ENCODE results near the gene DOLPP1. TPM values are rescaled to one million over a fixed set of nuclear protein-coding genes. Genes with fewer than 3 reads are reported as not detected.

The DOLPP1 gene
- total RNA-seq, 1 experiment from 2014 or later, result 13.4 TPM

DNA sequence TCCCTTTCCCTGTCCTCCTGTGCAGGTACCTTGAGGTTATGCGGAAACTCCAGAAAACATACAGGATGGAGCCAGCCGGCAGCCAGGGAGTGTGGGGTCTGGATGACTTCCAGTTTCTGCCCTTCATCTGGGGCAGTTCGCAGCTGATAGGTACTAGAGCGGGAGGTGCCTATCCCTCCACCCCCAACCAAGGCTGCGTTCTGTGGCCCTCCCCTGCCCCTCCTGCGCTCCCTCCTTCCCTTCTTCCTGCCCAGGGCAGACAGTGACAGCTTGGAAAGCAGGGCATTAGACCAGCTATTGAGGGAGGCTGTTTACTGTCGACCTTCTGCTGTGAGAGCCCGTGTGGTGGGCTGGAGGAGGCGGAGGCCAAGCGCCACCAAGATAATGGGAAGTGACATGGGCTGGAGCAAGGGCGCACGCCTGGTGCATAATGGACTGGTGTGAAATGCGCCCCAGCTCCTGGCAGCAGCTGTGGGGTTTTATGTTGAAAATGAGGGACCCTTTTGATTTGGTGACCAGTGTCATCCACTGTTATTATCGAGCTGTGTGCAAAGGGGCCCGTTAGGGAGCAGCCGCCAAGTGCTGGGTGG lies 55.6 kb downstream of the DOLPP1 start:
- no peak for DNase-seq (ENCODE audit: extremely low read depth, low read depth)

DNA sequence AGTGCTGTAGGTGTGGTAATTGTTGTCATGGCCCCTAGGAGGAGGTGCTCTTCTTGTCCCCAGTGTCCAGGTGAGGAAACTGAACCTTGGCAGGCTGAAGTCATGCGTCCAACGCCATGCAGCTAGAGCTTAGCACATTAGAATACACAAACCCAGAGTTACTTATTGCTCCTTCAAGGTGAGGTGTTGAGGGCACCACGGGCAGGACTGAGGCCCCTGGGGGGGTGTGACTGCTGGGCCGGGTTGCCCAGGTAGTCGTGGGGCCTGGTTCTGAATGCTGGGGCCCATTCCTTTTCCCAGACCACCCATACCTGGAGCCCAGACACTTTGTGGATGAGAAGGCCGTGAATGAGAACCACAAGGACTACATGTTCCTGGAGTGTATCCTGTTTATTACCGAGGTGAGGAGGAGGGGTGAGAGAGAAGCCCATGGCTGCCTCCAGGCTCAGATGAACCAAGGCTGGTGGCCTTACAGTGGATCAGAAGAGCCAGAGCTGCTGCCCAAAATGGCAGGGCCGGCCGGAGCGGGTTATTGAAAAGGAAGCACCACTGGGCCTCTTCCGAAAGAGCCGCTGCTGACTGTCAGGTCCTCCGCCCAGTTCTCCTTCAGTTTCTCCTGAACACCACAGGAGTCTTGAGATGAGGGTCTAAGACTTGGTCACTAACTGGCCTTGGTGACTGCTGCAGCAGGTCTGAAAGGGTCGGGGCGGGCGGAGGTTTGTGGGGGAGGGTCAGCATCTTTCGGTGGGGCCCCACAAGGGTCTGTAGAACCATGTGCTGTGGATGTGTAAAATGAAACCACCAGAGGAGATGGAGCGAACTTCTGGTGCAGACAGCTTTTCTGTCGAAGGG lies 56.6 kb downstream of the DOLPP1 start:
- no peak for DNase-seq (ENCODE audit: extremely low read depth, low read depth)

DNA sequence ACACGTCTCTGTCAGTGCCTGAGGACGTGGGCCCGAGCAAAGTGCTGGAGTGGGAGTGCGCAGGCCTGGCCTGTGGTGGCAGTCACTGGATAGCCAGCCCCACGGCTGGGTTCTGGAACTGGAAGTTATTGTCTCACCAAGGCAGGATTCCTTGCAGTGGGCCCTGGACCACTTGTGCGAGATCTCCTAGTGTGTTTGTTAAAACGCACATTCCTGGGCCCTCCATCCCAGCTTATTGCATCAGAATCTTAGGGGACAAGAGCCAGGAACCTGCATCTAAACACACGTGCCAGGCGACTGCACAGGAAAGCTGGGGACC lies 57.2 kb downstream of the DOLPP1 start:
- DNase-seq (ENCODE audit: extremely low read depth, low read depth), result no peak

DNA sequence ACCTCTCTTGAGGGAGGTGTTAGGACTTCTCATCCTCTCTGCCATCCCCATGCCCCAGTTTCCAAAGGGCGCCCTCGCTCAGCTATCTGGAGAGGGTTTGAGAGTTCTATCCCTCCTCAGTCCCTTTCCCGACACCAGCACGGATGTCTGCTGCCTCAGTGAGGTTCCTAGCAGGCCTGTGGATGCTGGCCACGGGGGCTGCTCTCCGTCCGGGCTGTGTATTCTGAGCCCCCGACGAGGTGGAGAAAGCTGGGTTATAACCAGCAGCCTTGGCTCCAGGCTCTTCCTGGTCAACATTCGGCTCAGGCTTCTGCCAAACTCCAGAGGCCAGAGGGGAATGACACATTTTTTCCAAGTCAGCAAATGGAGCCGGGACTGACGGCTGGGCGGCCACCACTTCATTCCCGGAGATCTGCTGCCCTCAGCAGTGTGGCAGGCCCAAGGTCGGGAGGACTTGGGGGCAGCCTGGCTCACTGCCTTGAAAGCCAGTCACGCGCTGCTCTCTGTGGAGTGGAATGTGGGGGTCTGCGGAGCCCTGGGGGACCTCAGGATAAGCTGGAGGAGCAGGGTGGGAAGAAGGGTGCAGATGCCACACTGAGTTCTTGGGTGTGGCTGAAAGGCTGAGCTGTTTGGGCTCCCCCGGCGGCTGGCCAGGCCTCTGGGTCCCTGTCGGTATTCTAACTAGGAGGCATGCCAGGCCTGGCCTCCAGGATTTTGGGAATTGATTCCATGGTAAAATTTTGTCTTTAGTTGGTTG lies 57.7 kb downstream of the DOLPP1 start:
- peak; percentile 13 for DNase-seq (ENCODE audit: extremely low read depth, low read depth)

DNA sequence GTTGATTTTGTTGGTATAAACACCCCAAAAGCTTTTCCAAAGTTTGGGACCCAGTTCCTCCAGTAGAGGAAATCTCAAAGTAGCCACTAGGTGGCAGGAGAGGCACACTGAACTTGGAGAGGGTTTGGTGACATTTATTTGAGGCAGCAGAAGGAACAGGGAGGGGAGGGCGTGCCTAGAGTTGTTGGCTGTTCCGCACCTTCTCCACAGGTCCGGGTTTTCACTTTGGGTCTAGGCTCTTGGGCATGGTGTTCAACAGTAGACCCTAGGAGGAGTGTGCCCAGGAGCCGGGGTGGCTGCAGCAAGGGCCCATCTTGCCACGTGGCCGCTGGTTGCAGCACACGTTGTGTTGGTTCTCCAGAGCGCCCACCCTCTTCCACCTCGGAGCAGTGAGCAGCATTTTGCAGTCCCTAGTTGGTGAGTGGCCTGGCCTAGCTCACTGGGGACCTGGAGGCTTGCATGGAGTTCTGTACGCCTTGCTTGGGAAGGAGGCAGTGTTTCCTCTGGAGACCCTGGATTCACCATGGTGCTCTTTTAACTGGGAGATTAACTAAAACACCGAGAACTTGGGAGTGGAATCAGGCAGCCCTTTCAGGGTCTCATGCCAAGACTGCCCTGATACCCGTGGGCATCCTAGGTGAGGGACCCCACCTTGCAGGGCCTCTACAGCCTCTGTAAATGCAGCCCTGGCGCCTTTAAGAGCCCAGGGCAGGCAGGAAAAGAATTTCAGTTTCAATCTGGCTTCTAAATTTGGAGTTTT lies 58.5 kb downstream of the DOLPP1 start:
- DNase-seq (ENCODE audit: extremely low read depth, low read depth), result peak; percentile 88

DNA sequence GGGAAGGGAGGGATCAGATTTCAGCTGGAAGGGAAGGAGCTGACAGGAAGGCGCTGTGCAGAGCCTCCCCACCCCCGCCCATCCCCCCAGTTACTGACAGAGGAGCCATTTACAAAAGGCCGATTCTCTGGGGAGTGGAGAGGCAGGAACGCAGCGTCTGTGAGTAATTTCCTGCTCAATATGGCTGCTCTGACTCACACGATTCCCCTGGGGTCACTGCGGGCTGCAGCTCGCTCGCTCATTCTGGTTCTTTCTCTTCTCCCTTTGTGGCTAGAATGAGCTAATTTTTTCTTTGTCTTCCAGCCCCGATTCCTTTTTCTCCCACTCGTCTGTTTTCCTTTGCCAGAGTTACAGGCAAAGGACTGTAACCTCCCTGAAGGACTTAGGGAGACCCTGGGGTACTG lies 59.1 kb downstream of the DOLPP1 start:
- DNase-seq (ENCODE audit: extremely low read depth, low read depth), result peak; percentile 99

Other genes starting within 250 kb of the DOLPP1 start
- gene KYAT1, start 199.2 kb upstream of the DOLPP1 start, total RNA-seq (2014; rRNA removed; shearing (Covaris generic)), result 11.7 and 11.8 TPM in 2 replicates
- gene LRRC8A, start 199.0 kb upstream of the DOLPP1 start, total RNA-seq (2014; rRNA removed; shearing (Covaris generic)), result 21.7 and 22.2 TPM in 2 replicates
- not detected in 2 replicates for gene PHYHD1, start 160.1 kb upstream of the DOLPP1 start, total RNA-seq (2014; rRNA removed; shearing (Covaris generic))
- gene DOLK, start 133.5 kb upstream of the DOLPP1 start, total RNA-seq (2014; rRNA removed; shearing (Covaris generic)), result 18.3 and 20.6 TPM in 2 replicates
- 42.5 and 47.7 TPM in 2 replicates for gene NUP188, start 133.4 kb upstream of the DOLPP1 start, total RNA-seq (2014; rRNA removed; shearing (Covaris generic))
- gene SH3GLB2, start 52.8 kb upstream of the DOLPP1 start, total RNA-seq (2014; rRNA removed; shearing (Covaris generic)), result 26.9 and 28.9 TPM in 2 replicates
- 10.2 and 15.6 TPM in 2 replicates for gene MIGA2, start 44.5 kb upstream of the DOLPP1 start, total RNA-seq (2014; rRNA removed; shearing (Covaris generic))
- 27.2 and 32.5 TPM in 2 replicates for gene CRAT, start 29.7 kb downstream of the DOLPP1 start, total RNA-seq (2014; rRNA removed; shearing (Covaris generic))
- 82.9 and 88.2 TPM in 2 replicates for gene PTPA, start 30.3 kb downstream of the DOLPP1 start, total RNA-seq (2014; rRNA removed; shearing (Covaris generic))
- 31.1 and 40.5 TPM in 2 replicates for gene IER5L, start 97.2 kb downstream of the DOLPP1 start, total RNA-seq (2014; rRNA removed; shearing (Covaris generic))

All from NCI-H460 (cell line).